ENCODE results near the gene RNF151.
A peak's percentile ranks its signal among the peaks of the same experiment; 100 is the strongest.

Gene RNF151

GRCh38 chr16:2015947-2016208 is 49.2 kb downstream of the RNF151 start:
- no peak for TF ChIP-seq CTCF (IDR thresholded peaks at IDR 0.05; ENCODE audit: borderline replicate concordance, control extremely low read depth, extremely low read depth, insufficient read depth, missing control alignments)
- DNase-seq (ENCODE audit: low spot score) = no peak
- in situ Hi-C loops (cut with MboI; ENCODE audit: low sequenced_read_pairs, unreplicated experiment) = loop anchor here (25.0 kb wide), 1 partner anchor 471 kb away; the partner anchor contains the start of gene TBC1D24

- DNase-seq (ENCODE audit: low spot score) = no peak
- peak; percentile 18 for TF ChIP-seq CTCF (IDR thresholded peaks at IDR 0.05; ENCODE audit: borderline replicate concordance, control extremely low read depth, extremely low read depth, insufficient read depth, missing control alignments)
- in situ Hi-C loops (cut with MboI; ENCODE audit: low sequenced_read_pairs, unreplicated experiment) = loop anchor here (25.0 kb wide), 1 partner anchor 471 kb away; the partner anchor contains the start of gene TBC1D24
Measured at GRCh38 chr16:2016407-2016922, 49.8 kb downstream of the RNF151 start.
